Ovary (tissue), 3 donors: ENCODE data around the gene WDFY1.

Experiments
- EP300 ChIP-seq: sonication (generic); formaldehyde crosslinking; IDR thresholded peaks from one replicate; pipeline ENCODE4 v1.6.1; 2017; ENCODE audit warnings: antibody characterized with exemption
- POLR2A ChIP-seq: fragments of 450-650 bp; IDR thresholded peaks from one replicate; pipeline ENCODE4 v1.6.1; 2017; ENCODE audit warnings: antibody characterized with exemption, mild to moderate bottlenecking, moderate library complexity
- TF ChIP-seq, protein P1 (sequence below), 3 donors: fragments of 450-650 bp in 2 of 3; fragments of 200-600 bp in 1 of 3; IDR thresholded peaks; one replicate each; pipeline versions ENCODE4 v1.5.1 to v1.8.0; 2016 to 2022; ENCODE audit warnings: antibody characterized with exemption in 3 of 3, mild to moderate bottlenecking in 1 of 3
- donor health status: DM: no; HTN: no; CAD: no.

DNA sequence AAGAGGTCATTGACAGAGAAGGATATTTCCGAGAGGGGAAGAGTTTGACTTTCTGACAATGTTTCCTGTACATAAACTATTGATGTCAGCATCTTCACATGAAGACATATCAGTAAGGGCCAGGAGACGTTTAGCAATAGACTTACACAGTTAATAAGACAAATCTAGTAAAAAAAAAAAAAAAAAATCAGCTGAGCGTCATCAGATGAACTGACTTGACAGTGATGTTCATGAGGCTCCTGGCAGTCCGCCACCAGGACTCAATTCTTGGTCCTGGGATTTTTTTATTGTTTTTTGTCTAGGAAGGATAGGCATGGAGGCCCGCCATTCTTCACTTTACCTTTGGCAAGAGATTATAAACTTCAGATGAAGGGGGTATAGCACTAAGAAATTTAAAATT, 26.6 kb upstream of the WDFY1 start:
- TF ChIP-seq, protein P1, sequence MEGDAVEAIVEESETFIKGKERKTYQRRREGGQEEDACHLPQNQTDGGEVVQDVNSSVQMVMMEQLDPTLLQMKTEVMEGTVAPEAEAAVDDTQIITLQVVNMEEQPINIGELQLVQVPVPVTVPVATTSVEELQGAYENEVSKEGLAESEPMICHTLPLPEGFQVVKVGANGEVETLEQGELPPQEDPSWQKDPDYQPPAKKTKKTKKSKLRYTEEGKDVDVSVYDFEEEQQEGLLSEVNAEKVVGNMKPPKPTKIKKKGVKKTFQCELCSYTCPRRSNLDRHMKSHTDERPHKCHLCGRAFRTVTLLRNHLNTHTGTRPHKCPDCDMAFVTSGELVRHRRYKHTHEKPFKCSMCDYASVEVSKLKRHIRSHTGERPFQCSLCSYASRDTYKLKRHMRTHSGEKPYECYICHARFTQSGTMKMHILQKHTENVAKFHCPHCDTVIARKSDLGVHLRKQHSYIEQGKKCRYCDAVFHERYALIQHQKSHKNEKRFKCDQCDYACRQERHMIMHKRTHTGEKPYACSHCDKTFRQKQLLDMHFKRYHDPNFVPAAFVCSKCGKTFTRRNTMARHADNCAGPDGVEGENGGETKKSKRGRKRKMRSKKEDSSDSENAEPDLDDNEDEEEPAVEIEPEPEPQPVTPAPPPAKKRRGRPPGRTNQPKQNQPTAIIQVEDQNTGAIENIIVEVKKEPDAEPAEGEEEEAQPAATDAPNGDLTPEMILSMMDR (IDR thresholded peaks at IDR 0.05), result no peak
- TF ChIP-seq EP300 (no peak), POLR2A (no peak)
